ENCODE data around the gene APC2.
"Not testable (repeated sequence)": the region's sequence is repeated elsewhere in the genome, so short reads cannot be mapped to it uniquely, and the experiment has no call there.

APC2 gene

DNA sequence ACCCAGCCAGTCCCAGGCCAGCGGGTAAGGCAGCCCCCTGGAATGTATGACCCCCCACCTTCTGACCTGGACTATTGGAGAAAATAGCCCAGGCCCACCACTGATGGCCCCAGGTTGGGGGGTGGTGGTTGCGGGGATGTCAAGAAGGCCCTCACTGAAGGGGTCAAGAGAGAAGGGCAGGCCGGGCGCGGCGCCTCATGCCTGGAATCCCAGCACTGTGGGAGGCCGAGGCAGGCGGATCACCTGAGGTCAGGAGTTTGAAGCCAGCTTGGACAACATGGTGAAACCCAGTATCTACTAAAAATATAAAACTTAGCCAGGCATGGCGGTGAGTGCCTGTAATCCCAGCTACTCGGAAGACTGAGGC lies 64.4 kb downstream of the APC2 start:
- DNase-seq: no peak

DNA sequence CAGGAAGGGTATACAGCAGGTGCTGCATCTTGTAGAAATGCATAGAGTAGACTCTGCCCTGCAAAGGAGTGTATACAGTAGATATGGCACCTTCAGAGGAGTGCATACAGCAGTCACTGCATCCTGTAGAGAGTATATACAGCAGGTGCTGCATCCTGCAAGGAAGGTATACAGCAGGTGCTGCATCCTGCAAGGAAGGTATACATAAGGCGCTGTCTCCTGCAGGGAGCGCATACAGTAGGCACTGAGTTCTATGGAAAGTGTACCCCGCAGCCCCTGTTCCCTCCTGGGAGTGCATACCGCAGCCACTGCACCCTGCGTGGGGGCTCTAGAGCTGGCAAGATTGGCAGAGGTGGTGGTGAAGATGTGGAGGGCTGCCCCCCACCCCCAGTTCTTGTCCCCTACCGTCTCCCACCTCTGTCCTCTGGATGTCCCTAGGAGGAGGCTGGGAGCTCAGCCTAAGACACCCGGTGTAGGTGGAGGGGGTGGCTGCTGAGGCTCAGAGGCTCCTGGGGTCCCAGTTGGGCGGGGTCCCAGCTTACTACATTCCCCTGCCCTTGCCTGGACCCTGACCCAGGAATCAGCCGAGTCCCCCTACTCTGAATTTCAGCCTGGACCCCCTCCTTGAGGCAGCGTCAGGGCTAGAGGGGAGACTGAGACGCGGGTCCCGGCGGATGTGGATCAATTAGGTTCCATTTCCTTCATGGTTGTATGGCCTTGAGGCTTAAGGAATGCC lies 65.2 kb downstream of the APC2 start:
- no peak for DNase-seq

DNA sequence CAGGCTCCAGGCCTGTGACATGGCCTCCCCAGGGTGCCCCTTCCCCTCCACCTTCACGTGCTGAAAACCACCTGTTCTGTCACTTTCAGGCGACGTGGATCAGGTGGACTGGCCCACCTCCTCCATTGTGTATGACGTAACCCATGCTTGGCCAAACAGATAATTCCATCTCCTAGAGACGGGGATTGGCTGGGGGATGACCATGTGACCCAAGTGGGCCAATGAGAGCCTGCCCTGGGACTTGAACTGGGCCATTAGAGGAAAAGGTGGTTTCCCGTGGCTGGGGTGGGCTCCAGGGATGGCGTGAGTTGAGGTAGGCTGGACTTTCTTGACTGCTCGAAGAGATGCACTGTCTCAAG lies 66.5 kb downstream of the APC2 start:
- no peak for DNase-seq

DNA sequence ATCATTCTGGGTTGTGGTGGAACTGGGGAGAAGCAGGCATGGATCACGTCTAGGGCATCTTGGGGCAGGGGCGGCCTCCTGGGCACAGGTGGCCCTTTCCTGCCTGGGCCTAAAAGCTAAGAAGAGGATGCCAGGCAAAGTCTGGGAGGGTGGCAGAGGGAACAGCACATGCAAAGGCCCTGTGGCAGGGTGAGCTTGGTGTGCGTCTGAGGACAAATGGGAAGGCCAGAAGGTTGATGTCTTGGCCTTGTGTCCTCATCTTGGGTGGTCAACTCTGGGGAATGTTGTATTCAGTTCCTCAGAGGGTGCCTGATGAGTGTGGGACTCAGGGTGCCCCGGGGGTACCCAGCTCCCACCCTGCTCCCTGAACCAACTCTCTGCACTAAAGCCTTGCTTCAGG lies 68.5 kb downstream of the APC2 start:
- no peak for DNase-seq

DNA sequence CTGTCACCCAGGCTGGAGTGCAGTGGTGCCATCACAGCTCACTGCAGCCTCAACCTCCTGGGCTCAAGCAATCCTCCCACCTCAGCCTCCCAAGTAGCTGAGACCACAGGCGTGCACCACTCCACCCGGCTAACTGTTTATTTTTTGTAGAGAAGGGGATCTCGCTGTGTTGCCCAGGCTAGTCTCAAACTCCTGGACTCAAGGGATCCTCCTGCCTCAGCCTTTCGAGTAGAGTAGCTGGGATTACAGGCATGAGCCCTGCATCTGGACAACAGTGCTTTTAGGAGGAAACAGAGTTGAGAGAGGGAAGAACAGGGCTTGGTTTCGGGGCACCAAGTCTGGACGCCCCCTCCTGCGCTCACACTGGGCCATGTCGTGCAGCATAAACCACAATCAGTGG lies 69.9 kb downstream of the APC2 start:
- not testable (repeated sequence) for DNase-seq

DNA sequence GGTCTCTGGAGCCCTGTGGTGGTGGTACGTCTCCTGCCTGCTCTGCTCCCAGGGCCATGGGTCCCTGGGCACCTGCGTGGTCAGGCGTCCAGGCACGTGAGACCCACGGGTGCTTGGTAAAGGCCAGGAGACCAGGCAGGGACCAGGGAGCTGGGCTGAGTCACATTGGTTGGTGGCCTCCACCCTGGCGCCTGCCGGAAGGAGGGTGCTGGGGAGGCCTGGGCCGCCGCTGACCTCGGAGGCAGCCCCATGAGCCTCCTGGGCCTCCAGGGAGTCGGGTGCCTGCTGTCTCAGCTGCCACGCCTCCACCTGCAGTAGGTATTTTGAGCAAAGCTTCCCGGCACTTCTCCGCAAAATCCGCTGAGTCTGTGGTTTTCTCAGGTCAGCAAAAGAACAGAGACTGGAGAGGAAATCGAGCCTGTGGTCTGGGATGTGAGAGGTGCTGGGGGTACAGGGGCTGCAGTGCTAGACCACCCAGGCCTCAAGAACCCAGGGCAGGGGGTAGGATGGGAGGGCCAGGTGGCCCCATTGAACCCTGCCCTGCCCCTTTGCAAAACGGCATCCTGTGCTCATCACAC lies 70.4 kb downstream of the APC2 start:
- DNase-seq: no peak

DNA sequence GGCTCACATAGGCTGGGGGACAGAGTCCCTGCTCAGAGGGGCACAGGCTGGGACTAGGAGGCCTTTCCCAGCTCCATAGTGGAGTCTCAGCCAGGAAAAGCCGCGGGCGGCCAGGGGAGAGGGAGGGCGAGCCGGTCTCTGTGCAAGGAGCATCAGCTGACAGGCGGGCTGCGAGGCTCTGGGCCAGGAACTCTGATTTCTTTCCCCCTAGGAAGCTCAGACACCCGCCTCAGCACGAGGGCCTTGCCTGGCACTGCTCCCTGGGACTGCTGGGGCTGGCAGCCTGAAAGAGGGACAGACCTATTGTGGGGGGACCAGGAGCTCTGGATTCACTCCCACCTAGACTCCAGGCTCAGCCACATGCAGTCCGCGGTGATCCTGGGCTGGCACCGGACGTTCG lies 71.7 kb downstream of the APC2 start:
- DNase-seq: no peak

DNA sequence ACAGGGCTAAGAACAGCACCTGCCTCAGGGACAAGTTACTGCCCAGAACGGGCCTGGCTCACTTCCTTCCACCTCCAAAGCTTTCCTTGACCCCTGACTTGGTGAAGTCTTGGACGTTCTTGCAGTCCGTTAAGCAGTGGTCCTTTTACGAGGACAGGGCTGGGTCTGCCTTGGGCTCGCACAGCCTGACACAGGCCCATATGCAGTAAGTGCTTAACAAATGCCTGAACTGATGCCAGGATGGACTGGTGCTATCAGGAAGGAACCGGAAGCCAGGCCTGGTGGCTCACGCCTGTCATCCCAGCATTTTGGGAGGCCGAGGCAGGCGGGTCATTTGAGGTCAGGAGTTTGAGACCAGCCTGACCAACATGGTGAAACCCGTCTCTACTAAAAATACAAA lies 72.1 kb downstream of the APC2 start:
- DNase-seq: no peak

DNA sequence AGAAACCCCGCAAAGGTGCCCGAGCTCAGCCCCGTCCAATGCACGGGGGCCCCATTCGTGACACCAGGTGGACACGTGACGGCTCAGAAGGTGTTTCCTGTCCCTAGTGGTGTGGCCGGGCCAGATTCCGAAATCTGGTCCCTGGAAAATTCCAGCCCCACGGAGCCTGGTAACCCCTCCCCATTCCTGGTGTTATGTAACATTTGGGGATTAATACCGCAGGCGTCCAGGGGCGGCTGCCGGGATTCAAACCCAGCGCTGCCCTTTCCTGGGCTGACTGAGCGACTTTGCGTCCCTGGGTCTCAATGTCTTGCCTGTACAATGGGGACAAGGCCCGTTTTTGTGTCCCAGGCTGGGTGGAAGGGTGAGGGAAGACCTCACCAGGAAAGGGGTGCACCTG lies 72.9 kb downstream of the APC2 start:
- no peak for DNase-seq

Measured in MV-4-11 (cell line).